Hypothalamus (tissue), 51 donors: ENCODE data around the gene TFCP2.
A peak's percentile ranks its signal among the peaks of the same experiment; 100 is the strongest.
"Not testable (repeated sequence)": the region's sequence is repeated elsewhere in the genome, so short reads cannot be mapped to it uniquely, and the experiment has no call there.

Source experiments
- DNase-seq, 51 donors: peaks; one replicate each; lab custom pipeline; 2025; lab: John Stamatoyannopoulos, UW

TFCP2 gene, protein sequence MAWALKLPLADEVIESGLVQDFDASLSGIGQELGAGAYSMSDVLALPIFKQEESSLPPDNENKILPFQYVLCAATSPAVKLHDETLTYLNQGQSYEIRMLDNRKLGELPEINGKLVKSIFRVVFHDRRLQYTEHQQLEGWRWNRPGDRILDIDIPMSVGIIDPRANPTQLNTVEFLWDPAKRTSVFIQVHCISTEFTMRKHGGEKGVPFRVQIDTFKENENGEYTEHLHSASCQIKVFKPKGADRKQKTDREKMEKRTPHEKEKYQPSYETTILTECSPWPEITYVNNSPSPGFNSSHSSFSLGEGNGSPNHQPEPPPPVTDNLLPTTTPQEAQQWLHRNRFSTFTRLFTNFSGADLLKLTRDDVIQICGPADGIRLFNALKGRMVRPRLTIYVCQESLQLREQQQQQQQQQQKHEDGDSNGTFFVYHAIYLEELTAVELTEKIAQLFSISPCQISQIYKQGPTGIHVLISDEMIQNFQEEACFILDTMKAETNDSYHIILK

DNA sequence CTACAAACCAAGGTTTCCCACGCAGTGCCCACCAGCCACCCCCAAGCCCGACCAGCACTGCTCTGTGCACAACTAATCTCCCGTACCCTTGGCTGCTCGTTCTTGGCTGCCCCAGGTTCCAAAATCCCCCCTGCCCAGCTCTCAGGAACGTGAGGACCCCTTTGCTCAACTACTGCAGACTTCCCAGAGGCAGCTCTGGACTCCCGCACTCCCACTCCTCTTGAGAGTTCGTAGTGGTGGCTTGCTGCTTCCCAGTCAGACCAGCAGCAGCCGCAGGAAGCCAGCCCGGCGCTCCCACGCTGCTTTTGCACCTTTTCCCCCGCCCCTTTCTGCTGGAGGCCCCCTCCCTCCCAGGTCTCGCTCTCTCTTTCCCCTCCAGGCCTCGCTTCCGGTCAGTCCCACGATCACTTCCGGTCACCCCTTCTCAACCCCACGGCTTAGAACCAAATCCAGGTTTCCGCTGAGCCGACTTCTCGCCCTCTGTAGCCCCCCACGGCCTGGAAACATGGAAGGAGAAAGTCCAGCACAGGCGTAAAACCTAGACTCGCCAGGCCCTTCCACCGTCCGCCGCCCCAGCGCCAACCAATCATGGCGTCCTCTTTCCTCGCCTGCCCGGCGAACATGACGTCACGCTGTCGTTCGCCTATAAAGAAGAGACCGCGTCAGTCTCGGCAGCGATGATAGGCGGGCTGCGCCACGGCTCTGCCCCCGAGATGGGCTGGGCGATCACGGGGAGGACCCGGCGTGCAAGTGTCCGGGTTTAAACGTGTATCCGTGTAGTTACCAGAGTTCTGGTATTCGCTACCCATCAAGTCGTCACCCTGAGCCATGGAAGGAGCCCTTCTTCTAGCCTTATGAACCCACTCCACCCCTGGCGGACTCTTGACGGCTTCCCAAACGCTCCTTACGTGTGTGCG is at the start of gene TFCP2:
Gene TFCP2 (minus strand): TSS at position 621 of the 917 bp plus-strand sequence. CDS start 713 bp downstream, outside the sequence.
- peak; percentile 51 to 100 (median 91) for DNase-seq

DNA sequence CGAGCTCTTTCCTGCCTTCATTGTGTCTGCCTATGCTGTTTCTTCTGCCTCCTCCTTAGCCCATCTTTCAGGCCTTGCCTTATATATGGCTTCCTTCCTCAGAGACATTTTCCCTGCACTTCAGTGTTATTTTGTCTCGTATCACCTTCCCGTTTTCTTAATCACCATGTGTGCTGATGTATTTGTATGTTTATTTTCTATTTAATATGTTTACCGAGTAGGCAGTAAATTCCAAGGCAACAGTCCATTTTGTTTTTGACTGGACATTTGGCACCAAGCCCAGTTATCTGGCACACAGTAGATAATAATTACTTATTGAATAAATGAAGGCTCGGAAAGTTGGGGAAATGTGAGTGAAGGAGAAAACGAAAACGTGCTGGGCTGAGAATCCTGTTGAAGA is 49.5 kb upstream of the TFCP2 start:
- DNase-seq: peak in 3 of 51 donors; percentile 4 to 12 (median 8)

DNA sequence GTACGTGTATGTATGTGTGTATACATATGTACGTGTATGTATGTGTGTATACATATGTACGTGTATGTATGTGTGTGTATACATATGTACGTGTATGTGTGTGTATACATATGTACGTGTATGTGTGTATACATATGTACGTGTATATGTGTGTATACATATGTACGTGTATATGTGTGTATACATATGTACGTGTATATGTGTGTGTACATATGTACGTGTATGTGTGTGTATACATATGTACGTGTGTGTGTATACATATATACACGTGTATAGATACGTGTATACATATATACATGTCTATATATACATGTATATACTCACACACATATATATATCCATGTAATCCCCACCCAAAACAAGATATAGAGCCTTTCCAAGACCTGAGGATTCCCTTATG is 46.9 kb upstream of the TFCP2 start:
- not testable (repeated sequence) for DNase-seq

DNA sequence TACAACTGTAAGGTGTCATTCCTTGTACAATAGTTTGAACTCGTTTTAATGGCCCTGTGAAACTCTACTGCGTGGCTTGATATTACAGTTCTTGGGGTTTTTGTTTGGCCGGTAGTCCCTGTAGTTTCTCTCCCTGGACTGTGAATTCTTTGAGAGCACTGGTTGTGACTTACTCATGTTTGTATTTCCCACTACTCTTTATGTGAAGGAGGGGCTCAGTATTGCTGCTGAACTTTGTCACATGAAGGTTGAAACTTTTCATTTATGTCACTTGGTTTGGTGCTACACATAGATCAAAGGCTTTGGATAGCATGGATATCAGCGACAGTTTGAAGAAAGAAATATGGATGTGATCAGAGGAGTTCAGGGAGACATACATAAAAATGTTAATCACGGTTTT is 46.4 kb upstream of the TFCP2 start:
- DNase-seq: no peak

DNA sequence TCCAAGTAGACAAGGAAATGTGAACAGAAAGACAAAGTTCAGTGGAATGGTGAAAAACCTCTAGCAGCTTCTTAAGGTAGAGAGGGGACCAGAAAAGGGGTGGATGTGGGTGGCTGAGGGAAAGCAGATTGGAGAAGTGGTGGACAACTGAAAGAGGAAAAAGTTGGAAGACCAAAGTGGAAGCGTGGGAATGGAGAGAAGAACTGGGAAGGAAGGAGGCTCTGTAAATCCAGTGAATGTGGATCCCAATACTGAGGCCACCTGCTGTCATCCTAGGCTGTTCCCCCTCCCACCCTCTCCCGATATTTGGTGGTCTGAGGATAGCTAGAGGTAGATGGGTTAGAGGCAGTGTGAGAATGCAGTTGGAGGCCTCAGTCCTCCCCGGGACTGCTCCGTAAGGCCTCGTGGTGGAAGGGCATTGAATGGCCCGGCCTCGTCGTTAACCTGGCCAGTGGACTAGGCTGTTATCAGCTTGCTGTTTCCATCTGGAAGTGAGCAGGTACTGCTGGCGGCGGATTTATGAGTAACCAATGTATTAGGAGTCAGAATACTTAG is 45.7 kb upstream of the TFCP2 start:
- peak in 2 of 51 donors; percentile 9 to 72 for DNase-seq

DNA sequence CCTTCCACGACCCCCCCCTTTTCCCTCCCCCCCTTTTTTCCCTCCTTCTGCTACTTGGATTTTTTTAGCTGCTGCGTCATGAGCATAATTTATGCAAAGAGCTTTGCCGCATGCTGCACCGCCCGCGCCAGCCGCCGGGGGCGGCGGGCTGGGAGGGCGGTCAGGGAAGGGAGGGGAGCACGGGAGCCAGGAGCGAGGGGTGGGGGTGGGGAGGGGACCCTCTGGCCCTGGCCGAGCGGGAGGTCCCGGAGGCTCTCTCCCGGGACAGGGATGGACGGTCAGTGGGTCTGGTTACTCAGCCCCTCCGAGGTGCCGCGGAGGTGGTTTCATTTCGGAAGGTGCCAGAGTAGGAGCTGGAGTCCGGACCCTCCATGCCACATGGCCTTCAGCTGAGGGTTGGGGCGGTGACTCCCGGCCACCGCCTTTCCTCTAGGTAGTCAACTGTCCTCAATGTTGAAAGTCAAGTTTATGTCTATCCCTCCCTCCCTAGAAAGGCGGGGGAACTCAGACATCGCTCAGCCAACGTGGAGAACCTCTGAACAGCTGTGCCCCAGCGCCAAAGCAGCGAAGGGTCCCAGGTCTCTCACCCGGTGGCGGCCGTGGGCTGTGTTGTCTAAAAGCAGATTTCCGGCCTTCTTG is 45.2 kb upstream of the TFCP2 start, which contains the start of gene POU6F1:
Gene POU6F1 (minus strand): TSS at position 95 of the 639 bp plus-strand sequence. CDS start 11,226 bp downstream, outside the sequence.
- peak in 50 of 51 donors; percentile 20 to 81 (median 60) for DNase-seq

DNA sequence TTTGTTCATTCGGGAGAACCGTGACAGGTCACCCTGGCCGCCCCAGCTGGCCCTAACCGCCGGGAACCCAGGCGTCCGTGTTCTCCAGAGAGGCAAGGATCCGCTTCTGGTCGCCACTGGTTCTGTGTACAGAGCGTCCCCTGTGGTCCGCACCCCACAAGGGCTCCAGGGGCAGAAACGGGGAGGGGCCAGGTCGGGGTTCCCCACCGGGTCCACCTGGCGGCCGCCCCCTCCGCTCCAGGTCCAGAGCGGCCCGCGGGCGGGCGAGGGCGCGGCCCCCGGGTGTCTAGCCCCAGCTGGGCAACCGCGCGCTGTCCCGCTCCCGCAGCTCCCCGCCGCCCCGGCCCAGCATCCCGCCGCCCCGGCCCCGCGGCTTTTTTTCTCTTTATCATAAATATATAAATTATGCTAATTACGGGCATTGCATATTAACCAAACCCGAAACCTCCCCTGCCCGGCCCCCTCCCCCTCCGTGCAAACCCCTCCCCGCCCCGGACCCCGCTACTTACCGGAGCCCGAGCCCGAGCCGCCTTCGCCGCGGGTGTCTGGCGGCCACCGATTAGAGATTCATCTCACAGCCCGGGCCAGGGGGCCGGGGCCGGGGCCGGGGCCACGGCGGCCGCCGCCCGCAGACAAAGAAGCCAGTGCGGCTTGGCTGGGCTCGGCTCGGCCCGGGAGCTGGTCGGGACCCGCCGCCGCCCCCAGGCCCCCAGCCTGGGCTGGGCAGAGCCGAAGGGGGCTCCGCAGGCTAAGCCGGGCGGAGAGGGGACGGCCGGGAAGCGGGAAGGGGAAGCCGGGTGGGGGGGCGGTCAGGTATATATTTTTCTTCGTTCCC is 44.4 kb upstream of the TFCP2 start:
- peak in 44 of 51 donors; percentile 18 to 80 (median 60) for DNase-seq

DNA sequence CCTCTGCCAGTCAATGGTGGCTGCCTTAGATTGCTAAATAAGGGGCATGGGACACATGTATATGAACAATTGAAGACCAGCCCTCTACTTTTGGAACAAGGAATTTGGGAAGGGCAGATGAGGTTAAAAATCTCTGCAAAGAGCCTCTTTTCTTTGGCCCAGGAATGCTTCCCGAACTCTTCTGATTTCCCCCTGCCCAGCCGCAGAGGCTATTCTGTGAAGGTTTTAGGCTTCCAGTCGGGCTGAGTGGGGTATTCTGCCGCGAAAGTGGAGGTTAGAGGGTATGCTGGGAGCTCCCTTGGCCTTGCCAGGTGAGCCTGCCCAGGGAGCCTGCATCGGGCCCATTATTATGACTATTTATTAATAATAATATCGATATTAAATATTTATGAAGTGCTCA is 43.7 kb upstream of the TFCP2 start:
- DNase-seq: peak in 3 of 51 donors; percentile 47 to 61 (median 48)

DNA sequence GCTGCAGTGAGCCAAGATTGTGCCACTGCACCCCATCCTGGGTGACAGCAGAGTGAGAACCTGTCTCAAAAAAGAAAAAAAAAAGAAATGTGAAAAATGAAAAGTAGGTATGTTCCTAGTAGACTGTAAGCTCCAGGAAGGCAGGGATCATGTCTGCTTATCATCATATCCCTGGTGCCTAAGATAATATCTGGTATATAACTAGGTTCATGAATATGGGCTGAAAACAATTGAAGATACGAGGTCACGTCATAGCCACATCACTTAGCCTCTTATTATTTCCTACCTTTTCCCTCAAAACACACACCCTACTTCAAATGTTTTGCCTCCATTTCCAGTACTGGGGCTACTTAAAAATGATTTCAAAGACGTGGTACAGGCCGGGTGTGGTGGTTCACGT is 42.0 kb upstream of the TFCP2 start:
- DNase-seq: no peak

DNA sequence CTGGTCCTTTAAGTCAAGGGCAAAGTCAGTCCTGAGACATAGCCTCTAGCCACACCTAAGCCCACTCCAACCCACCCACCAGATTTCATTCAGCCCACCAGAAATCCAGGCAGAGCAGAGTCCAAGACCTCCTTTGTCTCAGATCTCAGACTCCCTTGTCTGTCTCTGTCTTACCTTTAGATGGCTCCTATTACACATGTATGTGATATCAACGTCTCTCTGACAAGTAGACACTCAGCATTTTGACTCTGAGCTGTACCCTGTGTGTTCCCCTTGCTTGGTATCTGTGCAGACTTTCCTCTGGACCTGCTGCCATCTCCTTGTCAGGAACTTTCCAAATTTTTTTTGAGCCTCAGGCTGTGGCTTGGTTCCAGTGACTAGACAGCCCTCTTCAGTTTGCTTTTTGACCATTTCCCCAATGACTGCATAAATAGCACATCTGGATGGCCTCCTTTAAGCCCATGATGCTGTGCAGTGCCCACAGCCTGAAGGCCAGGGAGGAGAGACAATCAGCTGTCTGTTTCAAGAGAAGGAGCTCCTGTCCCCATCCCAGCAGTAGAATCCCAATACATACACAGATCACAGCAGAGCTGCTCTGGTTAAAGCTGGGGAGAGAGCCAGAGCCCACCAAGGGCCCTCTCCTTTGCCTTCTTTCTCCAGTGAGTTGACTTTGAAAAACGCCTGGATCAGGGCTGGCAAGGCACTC is 37.9 kb upstream of the TFCP2 start:
- peak in 24 of 51 donors; percentile 6 to 76 (median 36) for DNase-seq

DNA sequence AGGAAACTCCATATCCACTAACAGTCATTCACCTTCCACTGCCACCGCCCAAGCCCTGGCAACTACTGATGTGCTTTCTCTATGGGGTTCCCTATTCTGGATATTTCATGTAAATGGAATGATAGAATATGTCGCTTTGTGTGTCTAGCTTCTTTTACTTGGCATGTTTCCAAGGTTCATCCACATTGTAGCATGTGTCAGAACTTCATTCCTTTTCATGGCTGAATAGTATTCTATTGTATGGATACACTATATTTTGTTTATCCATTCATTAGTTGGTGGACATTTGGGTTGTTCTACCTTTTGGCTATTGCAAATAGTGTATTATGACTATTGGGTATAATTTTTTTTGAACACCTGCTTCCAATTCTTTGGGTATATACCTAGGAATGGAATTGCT is 36.3 kb upstream of the TFCP2 start:
- no peak for DNase-seq

DNA sequence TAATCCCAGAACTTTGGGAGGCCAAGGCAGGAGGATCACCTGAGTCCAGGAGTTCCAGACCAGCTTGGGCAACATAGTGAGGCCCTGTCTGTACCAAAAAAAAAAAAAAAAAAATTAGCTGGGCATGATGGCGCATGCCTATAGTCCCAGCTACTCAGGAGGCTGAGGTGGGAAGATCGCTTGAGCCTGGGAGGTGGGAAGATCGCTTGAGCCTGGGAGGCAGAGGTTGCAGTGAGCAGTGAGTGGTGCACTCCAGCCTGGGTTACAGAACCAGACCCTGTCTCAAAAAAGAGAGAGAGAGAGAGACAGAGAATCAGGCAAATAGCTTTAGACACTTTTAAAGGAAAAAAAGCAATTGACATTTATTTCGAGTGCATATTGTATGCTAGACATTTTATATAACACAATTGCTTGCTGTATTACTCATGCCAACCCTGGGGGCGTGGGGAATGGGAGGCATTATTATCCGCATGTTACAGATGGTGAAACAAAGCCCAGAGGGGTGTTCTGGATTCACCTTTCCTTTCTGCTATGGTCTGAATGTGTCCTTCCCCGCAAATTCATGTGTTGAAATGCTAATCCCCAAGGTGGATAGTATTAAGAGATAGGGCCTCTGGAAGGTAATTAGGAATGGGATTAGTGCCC is 35.2 kb upstream of the TFCP2 start:
- DNase-seq: peak in 1 of 51 donors; percentile 13

DNA sequence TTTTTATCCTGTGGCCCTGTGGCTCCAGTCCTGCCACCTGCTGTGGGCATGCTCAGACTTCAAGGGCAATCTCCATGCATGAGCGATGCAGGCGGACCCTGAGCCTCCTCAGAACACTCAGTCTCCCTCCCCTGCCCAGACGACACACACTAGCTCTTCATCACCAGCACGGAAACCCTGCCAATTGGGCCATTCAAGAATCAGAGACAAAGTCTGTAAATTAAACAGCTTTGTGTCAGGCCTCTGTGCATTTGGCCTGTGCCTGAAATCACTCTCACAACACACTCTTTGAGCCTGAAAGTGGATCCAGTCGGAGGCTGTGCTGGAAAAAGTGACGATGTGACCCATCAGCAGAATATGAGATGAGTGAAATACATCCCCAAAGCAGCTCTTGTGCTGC is 32.4 kb upstream of the TFCP2 start:
- peak in 11 of 51 donors; percentile 2 to 43 (median 18) for DNase-seq

DNA sequence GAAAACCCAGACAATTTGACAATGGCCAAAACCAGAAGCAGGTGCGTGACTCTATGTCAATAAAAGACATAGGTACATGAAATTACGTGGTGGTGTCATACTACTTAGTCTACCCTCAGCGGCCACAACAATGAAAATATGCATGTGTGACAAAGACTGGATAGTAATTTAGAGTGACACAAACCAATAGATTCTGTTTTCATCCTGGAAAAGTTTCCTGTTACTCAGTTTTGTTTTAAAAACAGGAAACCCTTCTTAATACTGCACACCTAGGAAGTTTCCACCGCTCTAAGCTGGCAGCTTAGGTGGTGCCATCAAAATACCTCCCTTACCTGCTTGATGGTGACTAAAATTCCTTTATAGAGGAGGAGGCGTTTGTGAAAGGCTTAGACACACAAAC is 29.8 kb upstream of the TFCP2 start:
- DNase-seq: no peak

DNA sequence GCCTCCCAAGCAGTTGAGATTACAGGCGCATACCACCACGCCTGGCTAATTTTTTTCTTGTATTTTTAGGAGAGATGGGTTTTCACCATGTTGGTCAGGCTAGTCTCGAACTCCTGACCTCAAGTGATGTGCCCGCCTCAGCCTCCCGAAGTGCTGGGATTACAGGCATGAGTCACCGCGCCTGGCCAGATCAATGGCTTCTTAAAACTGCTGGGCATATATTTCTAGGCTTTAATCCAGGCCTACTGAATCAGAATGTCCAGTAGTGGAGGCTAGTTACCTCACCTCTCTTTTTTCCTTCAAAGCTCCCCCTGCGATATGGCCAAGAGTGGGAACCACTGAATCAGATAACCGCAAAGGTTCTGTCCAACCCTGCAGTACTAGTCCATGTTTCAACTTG is 27.9 kb upstream of the TFCP2 start:
- DNase-seq: no peak

DNA sequence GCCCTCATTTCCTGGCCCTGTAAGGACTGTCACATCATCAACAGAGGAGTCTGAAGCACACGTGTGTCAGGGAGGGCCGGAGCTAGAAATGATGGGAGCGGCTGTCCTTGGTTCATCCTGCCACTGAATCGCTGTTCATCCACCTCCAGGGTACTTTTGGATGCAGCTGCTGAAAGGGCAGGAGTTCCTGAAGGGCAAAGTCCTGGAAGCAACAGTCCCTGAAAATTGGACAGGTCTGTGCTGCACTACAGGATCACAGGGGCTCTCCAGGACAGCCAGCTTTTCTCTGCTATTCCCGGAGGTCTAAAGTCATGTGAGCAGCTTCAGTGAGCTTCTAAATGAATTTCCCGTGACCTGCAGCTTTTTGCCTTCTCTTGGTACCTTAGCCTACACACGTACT is 27.2 kb upstream of the TFCP2 start:
- DNase-seq: no peak

DNA sequence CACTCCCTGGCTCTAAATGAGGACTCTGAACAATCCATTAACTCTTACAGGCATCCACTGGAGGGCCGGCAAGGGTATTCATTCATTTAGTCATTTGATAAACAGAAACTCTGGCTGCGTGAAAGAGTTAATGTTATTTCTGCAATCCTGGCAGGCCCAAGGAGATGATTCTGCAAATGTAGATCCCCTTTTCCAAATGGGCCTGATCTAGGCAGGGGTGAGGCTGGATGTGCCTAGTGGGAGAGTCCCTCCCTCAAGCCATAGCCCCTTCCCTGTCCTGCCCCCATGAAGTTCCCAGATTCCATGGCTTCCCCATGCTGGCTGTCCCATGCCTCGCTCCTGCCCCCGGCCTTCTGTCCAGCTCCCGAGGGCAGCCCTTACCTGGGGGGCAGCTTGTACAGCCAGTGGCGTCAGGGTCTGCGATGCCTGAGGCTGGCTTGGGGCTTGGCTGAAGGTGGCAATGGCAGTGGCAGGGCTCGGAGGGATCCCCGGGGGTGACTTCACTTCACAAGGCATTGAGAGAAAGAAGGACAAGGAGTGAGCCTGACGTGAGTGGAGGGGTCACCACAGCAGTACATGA is 26.5 kb upstream of the TFCP2 start:
- DNase-seq: no peak
